GM23248 (cell line): ENCODE results near the gene PVALB. TPM values are rescaled to one million over a fixed set of nuclear protein-coding genes. Genes with fewer than 3 reads are reported as not detected.

Experiments
- DNase-seq: peaks from one replicate; pipeline ENCODE4 v3.0.0-alpha.2; 2015
- H2AFZ ChIP-seq: fragments of 200-600 bp; sonication (generic); 2 replicates; pipeline ENCODE4 v1.6.1; 2016; ENCODE audit warnings: antibody characterized with exemption
- H3F3A ChIP-seq: fragments of 200-600 bp; sonication (generic); 2 replicates; pipeline ENCODE4 v1.6.1; 2016; ENCODE audit warnings: mild to moderate bottlenecking, antibody characterized with exemption, mixed run types; ENCODE audit not compliant: insufficient read depth
- H3K27ac ChIP-seq: fragments of 200-600 bp; sonication (generic); 2 replicates; pipeline ENCODE4 v1.5.1; 2016; ENCODE audit warnings: mild to moderate bottlenecking
- H3K27me3 ChIP-seq: fragments of 200-600 bp; sonication (generic); replicated peaks from 2 replicates; pipeline ENCODE4 v1.6.1; 2016; ENCODE audit warnings: mild to moderate bottlenecking; ENCODE audit not compliant: insufficient read depth
- H3K36me3 ChIP-seq: fragments of 200-600 bp; sonication (generic); 2 replicates; pipeline ENCODE4 v1.6.1; 2016; ENCODE audit warnings: low read depth, mild to moderate bottlenecking
- H3K4me1 ChIP-seq: fragments of 200-600 bp; sonication (generic); 2 replicates; pipeline ENCODE4 v1.6.1; 2016; ENCODE audit warnings: mild to moderate bottlenecking; ENCODE audit not compliant: insufficient read depth
- H3K4me2 ChIP-seq: fragments of 200-600 bp; sonication (generic); one replicate; pipeline ENCODE4 v1.6.1; 2016; ENCODE audit warnings: mild to moderate bottlenecking; ENCODE audit not compliant: unreplicated experiment
- H3K4me3 ChIP-seq: fragments of 200-600 bp; sonication (generic); 2 replicates; pipeline ENCODE4 v1.5.1; 2016; ENCODE audit warnings: mild to moderate bottlenecking
- H3K79me2 ChIP-seq: fragments of 200-600 bp; sonication (generic); 2 replicates; pipeline ENCODE4 v1.6.1; 2016; ENCODE audit warnings: mild to moderate bottlenecking; ENCODE audit not compliant: insufficient read depth
- H3K9ac ChIP-seq: fragments of 200-600 bp; sonication (generic); 2 replicates; pipeline ENCODE4 v1.6.1; 2016; ENCODE audit warnings: mild to moderate bottlenecking
- H3K9me2 ChIP-seq: fragments of 200-600 bp; sonication (generic); 2 replicates; pipeline ENCODE4 v1.6.1; 2016; ENCODE audit warnings: mixed run types, mild to moderate bottlenecking, moderate library complexity; ENCODE audit not compliant: insufficient read depth
- H3K9me3 ChIP-seq: fragments of 200-600 bp; sonication (generic); one replicate; pipeline ENCODE4 v1.6.1; 2017; ENCODE audit warnings: low read depth
- H4K20me1 ChIP-seq: fragments of 200-600 bp; sonication (generic); 2 replicates; pipeline ENCODE4 v1.6.0; 2016; ENCODE audit not compliant: insufficient read depth
- EZH2 ChIP-seq: fragments of 200-600 bp; sonication (generic); IDR thresholded peaks from 2 replicates; pipeline ENCODE4 v1.6.1; 2018; ENCODE audit warnings: antibody characterized with exemption, mild to moderate bottlenecking; ENCODE audit not compliant: insufficient read depth, poor library complexity, severe bottlenecking
- EZH2phosphoT487 ChIP-seq: fragments of 200-600 bp; sonication (generic); IDR thresholded peaks from 2 replicates; pipeline ENCODE4 v1.6.1; 2018; ENCODE audit warnings: antibody characterized with exemption, moderate library complexity, mild to moderate bottlenecking, low read depth; ENCODE audit not compliant: insufficient read depth
- WGBS, 2 experiments: methylation state at CpG; one replicate each; pipeline ENCODE4 v1.1.6; 2015 to 2017; ENCODE audit warnings: low lambda C conversion rate in 2 of 2, low coverage in 1 of 2; ENCODE audit errors: missing lambda C conversion rate in 2 of 2; 5-methylcytosine and 5-hydroxymethylcytosine counted together
- in situ Hi-C: fragments of 300-500 bp; cut with MboI; formaldehyde crosslinking; loops from 2 replicates; pipeline ENCODE4 v1.15.0; 2020
- polyA plus RNA-seq: library from polyadenylated mRNA; unstranded; fragments of >200 nt; fragmentation: Nextera tagmentation; extraction: Ambion mirVana; gene quantifications from 2 replicates; pipeline ENCODE4 v1.2.1, GENCODE V29; 2016
- total RNA-seq: library from RNA; depleted of rRNA; stranded (reverse); fragments of >200 nt; shearing (Covaris generic); gene quantifications from 2 replicates; pipeline ENCODE4 v1.2.3, GENCODE V29; 2014

Gene PVALB
- total and polyA plus RNA-seq, 2 experiments from 2014 or later: not detected

DNA sequence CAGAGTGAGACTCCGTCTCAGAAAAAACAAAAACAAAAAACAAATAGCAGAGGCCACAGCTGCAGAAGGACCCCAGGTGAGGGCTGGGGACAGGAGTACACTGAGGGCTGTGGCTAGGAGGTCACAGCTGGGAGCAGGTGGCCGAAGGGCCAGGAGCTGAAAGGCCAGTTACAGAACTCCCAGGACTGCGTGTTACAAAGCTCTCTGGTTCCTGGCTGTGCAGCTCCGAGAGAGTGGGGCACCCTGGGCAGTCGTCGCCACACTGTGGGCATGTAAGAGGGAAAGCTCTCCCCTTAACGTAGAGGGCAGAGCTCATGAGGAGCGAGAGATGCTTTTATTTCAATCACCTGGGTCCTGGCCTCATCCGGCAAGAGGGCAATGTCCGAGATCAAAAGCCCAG, 33.8 kb upstream of the PVALB start:
- no peaks in the 10 kb centered on the region for H4K20me1 ChIP-seq
- peaks cover 47% of the 10 kb centered on the region for H3K27me3 ChIP-seq
- no peaks in the 10 kb centered on the region for H3K4me1 ChIP-seq
- no peak for DNase-seq
- 60 to 66% methylated on average over 10 of the region's 10 CpGs for WGBS, 2 experiments
- no peak for TF ChIP-seq EZH2phosphoT487
- no peak for TF ChIP-seq EZH2
- no peak overlapping the region for H3K4me3 ChIP-seq
- H3K9ac ChIP-seq: no peak overlapping the region
- no peak overlapping the region for H3K27ac ChIP-seq
- no peaks in the 10 kb centered on the region for H3K9me3 ChIP-seq
- no peak overlapping the region for H2AFZ ChIP-seq
- no peaks in the 10 kb centered on the region for H3F3A ChIP-seq
- no peaks in the 10 kb centered on the region for H3K36me3 ChIP-seq
- in situ Hi-C loops: no loop called here
- H3K4me2 ChIP-seq: no peak overlapping the region
- no peaks in the 10 kb centered on the region for H3K9me2 ChIP-seq
- no peaks in the 10 kb centered on the region for H3K79me2 ChIP-seq

DNA sequence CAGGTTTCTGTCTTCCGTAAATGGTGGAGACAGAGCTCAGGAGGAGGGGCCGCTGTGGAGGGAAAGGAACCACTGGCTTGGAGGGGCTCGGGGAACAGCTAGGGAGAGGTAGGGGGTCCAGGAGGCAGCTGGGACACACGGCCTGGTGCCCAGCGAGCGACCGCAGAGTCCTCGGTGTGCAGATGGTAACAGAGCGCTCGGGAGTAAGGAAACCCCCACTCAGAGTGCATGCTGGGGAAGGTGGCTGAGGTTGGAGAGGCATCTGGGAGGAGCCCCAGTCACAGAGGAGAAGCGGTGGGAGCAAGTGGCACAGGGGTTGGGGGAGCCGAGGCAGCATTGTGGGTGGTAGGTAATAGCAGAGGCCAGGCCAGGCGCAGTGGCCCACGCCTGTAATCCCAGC, 33.2 kb upstream of the PVALB start:
- 23 to 29% methylated on average over 14 of the region's 14 CpGs for WGBS, 2 experiments
- in situ Hi-C loops: no loop called here
- Histone ChIP-seq H3K4me1 (no peaks in the 10 kb centered on the region), H3K27ac (no peak overlapping the region), H3K4me3 (no peak overlapping the region), H3K27me3 (peaks cover 53% of the 10 kb centered on the region), H3K9me2 (no peaks in the 10 kb centered on the region), H3K79me2 (no peaks in the 10 kb centered on the region), H4K20me1 (no peaks in the 10 kb centered on the region), H2AFZ (no peak overlapping the region), H3F3A (no peaks in the 10 kb centered on the region), H3K36me3 (no peaks in the 10 kb centered on the region), H3K4me2 (no peak overlapping the region), H3K9ac (no peak overlapping the region), H3K9me3 (no peaks in the 10 kb centered on the region)
- TF ChIP-seq EZH2: no peak
- TF ChIP-seq EZH2phosphoT487: no peak
- DNase-seq: no peak

- in situ Hi-C loops: loop anchor here (10.0 kb wide), 1 partner anchor 302 kb away; no protein-coding TSS in a partner anchor
- no peak overlapping the region for H2AFZ ChIP-seq
- no peaks in the 10 kb centered on the region for H3K4me1 ChIP-seq
- no peak for DNase-seq
- WGBS, 2 experiments: 14 to 18% methylated on average over 6 of the region's 6 CpGs
- H3K9ac ChIP-seq: no peak overlapping the region
- H3F3A ChIP-seq: no peaks in the 10 kb centered on the region
- no peaks in the 10 kb centered on the region for H3K9me2 ChIP-seq
- H3K4me3 ChIP-seq: no peak overlapping the region
- H3K36me3 ChIP-seq: no peaks in the 10 kb centered on the region
- no peak overlapping the region for H3K4me2 ChIP-seq
- H3K27me3 ChIP-seq: peaks cover 78% of the 10 kb centered on the region
- no peaks in the 10 kb centered on the region for H3K9me3 ChIP-seq
- H3K27ac ChIP-seq: no peak overlapping the region
- no peaks in the 10 kb centered on the region for H3K79me2 ChIP-seq
- TF ChIP-seq EZH2phosphoT487 (no peak), EZH2 (no peak)
- no peaks in the 10 kb centered on the region for H4K20me1 ChIP-seq
These were observed 30.1 kb upstream of the PVALB start for GRCh38 chr22:36846949-36847348.

GRCh38 chr22:36846271-36846670, 29.4 kb upstream of the PVALB start:
- DNase-seq: no peak
- Histone ChIP-seq H3K27me3 (peaks cover 81% of the 10 kb centered on the region), H3K4me3 (no peak overlapping the region), H3K27ac (no peak overlapping the region), H4K20me1 (no peaks in the 10 kb centered on the region), H3K4me1 (no peaks in the 10 kb centered on the region), H3K9ac (no peak overlapping the region), H3K9me3 (no peaks in the 10 kb centered on the region), H3F3A (no peaks in the 10 kb centered on the region), H3K79me2 (no peaks in the 10 kb centered on the region), H3K9me2 (no peaks in the 10 kb centered on the region), H3K4me2 (no peak overlapping the region), H2AFZ (no peak overlapping the region), H3K36me3 (no peaks in the 10 kb centered on the region)
- in situ Hi-C loops: loop anchor here (10.0 kb wide), 1 partner anchor 301 kb away; no protein-coding TSS in a partner anchor
- 50 to 61% methylated on average over 4 to 5 of the region's 5 CpGs for WGBS, 2 experiments
- TF ChIP-seq EZH2phosphoT487 (no peak), EZH2 (no peak)

- H3K9me2 ChIP-seq: no peaks in the 10 kb centered on the region
- H3K4me3 ChIP-seq: no peak overlapping the region
- H3K9ac ChIP-seq: no peak overlapping the region
- H3K4me2 ChIP-seq: no peak overlapping the region
- no peaks in the 10 kb centered on the region for H3K79me2 ChIP-seq
- 32 to 36% methylated on average over 8 of the region's 8 CpGs for WGBS, 2 experiments
- no peak for TF ChIP-seq EZH2phosphoT487
- TF ChIP-seq EZH2: no peak
- no peaks in the 10 kb centered on the region for H4K20me1 ChIP-seq
- H3K27me3 ChIP-seq: peaks cover 45% of the 10 kb centered on the region
- H3K4me1 ChIP-seq: peaks cover 9% of the 10 kb centered on the region
- in situ Hi-C loops: loop anchor here (10.0 kb wide), 1 partner anchor 295 kb away; no protein-coding TSS in a partner anchor
- H3K27ac ChIP-seq: no peak overlapping the region
- H3K9me3 ChIP-seq: no peaks in the 10 kb centered on the region
- H3K36me3 ChIP-seq: no peaks in the 10 kb centered on the region
- no peak overlapping the region for H2AFZ ChIP-seq
- H3F3A ChIP-seq: no peaks in the 10 kb centered on the region
- no peak for DNase-seq
These were observed 23.3 kb upstream of the PVALB start for GRCh38 chr22:36840106-36840505.
